GM12875 (cell line): ENCODE measurements around the gene HAUS5.

Experiments used
- H3K4me3 ChIP-seq: one replicate; pipeline ENCODE4 v1.5.1; 2011; ENCODE audit warnings: low read depth, low read length, control low read depth
- TF ChIP-seq, protein P1 (sequence below): IDR thresholded peaks from 2 replicates; pipeline ENCODE4 v1.5.1; 2011; ENCODE audit warnings: low read depth, mild to moderate bottlenecking, control low read depth, inconsistent platforms, low read length, moderate library complexity, borderline replicate concordance; ENCODE audit not compliant: insufficient read depth

Gene HAUS5

DNA sequence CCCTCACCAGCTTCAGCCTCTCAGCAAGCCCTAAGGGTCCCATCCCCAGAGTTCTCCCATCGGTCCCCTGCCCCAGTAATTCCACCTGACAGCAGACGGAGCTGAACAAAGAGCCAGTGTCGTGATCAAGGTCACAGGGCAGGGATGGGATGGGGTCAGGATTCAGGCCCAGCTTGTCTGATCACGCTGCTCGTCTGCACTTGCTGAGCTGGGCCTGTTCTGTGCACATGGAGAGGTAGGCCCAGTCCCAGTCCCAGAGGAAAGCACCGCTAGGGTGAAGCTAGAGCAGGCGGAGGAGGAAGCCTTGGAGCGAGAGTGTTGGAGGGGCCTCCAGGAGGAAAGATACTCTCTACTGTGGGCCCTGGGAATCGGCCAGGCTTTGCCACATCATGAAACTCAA, 9.2 kb downstream of the HAUS5 start:
- TF ChIP-seq, protein P1, sequence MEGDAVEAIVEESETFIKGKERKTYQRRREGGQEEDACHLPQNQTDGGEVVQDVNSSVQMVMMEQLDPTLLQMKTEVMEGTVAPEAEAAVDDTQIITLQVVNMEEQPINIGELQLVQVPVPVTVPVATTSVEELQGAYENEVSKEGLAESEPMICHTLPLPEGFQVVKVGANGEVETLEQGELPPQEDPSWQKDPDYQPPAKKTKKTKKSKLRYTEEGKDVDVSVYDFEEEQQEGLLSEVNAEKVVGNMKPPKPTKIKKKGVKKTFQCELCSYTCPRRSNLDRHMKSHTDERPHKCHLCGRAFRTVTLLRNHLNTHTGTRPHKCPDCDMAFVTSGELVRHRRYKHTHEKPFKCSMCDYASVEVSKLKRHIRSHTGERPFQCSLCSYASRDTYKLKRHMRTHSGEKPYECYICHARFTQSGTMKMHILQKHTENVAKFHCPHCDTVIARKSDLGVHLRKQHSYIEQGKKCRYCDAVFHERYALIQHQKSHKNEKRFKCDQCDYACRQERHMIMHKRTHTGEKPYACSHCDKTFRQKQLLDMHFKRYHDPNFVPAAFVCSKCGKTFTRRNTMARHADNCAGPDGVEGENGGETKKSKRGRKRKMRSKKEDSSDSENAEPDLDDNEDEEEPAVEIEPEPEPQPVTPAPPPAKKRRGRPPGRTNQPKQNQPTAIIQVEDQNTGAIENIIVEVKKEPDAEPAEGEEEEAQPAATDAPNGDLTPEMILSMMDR = no peak

GRCh38 chr19:35622750-35623149, 10.2 kb downstream of the HAUS5 start:
- H3K4me3 ChIP-seq = no peak overlapping the region
- TF ChIP-seq, protein P1 = no peak

More for the DNA sequence above, 9.2 kb downstream of the HAUS5 start:
- H3K4me3 ChIP-seq = no peak overlapping the region

DNA sequence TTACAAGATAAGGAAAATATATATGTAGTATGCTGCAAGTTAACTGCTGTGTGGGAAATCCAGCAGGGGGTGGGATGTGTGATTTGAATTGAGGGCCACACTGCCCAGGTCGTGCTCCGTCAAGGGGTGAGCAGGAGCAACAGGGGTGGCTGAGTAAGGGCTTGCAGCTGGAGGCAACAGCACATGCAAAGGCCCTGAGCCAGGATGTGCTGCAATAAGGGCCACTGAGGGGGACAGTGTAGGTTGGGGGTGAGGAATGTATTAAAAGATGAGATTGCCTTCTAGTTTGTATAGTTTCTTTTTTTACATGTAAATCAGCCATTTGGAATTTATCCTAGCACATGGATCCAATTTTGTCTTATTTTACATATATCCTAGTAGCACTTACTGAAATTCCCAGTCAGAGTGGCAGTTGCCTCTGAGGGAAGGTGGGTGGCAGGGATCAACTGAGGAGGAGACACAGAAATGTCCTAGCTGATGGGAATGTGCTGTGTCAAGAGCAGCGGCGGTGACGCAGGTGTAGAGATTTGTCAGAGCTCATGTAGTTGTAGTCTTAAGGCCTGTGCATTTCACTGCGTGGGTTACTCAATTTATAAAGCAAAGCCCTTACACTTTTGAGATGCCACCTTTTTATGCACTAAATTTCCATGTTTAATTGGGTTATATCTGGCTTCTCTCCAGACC, 10.9 kb downstream of the HAUS5 start:
- H3K4me3 ChIP-seq = no peak overlapping the region
- TF ChIP-seq, protein P1 = no peak

- TF ChIP-seq, protein P1 = no peak
- peak overlapping the region; percentile 54 for H3K4me3 ChIP-seq
Observed at GRCh38 chr19:35628264-35628564, 15.7 kb downstream of the HAUS5 start.

DNA sequence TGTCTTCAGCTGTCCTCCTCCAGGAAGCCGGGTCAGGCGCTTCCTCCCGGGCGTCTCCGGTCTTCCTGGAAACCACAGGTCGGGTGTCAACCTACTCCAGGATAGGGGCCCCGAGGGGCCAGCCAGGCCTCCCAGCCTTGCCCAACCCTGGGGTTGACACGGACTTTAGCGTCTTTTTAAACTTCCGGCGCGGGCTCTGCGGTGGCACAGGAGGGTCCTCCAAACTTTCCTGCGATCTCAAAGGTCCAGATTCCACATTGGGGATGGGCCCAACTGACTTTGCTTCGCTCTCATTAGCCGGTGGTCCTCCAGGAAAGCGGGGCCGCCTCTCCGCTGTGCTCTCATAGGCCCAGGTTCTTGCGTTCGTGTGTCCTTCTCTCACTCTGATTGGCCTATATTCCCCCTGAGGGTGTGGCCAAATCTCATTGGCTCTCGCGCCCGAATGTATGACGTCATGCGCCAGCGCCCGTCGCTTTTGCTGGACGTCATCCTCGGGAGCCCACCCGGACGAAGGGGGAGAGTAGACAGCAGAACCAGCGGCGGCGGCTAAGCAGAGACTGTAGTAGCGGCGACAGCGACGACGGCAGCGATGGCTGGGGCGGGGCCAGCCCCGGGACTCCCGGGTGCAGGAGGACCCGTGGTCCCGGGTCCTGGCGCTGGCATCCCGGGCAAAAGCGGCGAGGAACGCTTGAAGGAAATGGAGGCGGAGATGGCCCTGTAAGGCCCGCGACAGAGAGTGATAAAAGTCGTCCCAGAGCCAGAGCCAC, 16.2 kb downstream of the HAUS5 start, which contains the start of gene RBM42:
RBM42 (plus strand) TSS at position 472 of the 767 bp plus-strand sequence; CDS start at position 590, 118 bp downstream.
- TF ChIP-seq, protein P1 = no peak
- H3K4me3 ChIP-seq = peak within 1 kb of the TSS; percentile 79

- TF ChIP-seq, protein P1 = no peak
- H3K4me3 ChIP-seq = peak overlapping the region; percentile 79
Observed at GRCh38 chr19:35629332-35629633, 16.7 kb downstream of the HAUS5 start.
